Measurements from ENCODE around the gene FNDC1.

GRCh38 chr6:159271257-159271656, 102.1 kb downstream of the FNDC1 start:
- TF ChIP-seq CTCF (IDR thresholded peaks at IDR 0.05) = no peak
- no peak for TF ChIP-seq EZH2phosphoT487 (IDR thresholded peaks at IDR 0.05)
- TF ChIP-seq EZH2 (IDR thresholded peaks at IDR 0.05) = no peak

All from neural progenitor cell (in vitro differentiated cells).